ENCODE measurements around the gene LHFPL2. TPM values are rescaled to one million over a fixed set of nuclear protein-coding genes. Genes with fewer than 3 reads are reported as not detected.
A peak's percentile ranks its signal among the peaks of the same experiment; 100 is the strongest.

The LHFPL2 gene
- total and polyA plus RNA-seq, 9 donors = 20.3 to 45.1 (median 27.9) TPM

DNA sequence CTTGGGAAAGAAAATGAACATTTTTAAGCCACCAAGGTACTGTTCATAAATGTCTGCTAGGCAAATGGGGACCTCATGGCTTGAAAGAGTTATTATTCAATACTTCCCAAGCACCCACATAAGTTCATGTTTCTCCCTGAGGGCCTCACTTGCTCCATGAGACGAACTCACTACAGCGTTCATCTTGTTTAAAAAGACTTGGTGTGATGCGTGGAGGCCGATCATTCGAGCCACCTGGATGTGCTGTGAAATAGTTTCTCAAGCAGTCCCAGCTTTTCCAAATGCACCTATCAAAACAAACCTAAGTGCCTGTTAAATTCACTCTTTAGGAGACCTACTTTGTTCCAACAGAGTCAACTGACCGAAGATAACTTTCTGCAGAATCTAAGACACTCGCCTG is 103.2 kb downstream of the LHFPL2 start:
- H3K4me3 ChIP-seq = no peak overlapping the region
- H3K27me3 ChIP-seq = no peaks in the 10 kb centered on the region
- DNase-seq = no peak
- TF ChIP-seq, protein P1, sequence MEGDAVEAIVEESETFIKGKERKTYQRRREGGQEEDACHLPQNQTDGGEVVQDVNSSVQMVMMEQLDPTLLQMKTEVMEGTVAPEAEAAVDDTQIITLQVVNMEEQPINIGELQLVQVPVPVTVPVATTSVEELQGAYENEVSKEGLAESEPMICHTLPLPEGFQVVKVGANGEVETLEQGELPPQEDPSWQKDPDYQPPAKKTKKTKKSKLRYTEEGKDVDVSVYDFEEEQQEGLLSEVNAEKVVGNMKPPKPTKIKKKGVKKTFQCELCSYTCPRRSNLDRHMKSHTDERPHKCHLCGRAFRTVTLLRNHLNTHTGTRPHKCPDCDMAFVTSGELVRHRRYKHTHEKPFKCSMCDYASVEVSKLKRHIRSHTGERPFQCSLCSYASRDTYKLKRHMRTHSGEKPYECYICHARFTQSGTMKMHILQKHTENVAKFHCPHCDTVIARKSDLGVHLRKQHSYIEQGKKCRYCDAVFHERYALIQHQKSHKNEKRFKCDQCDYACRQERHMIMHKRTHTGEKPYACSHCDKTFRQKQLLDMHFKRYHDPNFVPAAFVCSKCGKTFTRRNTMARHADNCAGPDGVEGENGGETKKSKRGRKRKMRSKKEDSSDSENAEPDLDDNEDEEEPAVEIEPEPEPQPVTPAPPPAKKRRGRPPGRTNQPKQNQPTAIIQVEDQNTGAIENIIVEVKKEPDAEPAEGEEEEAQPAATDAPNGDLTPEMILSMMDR (IDR thresholded peaks at IDR 0.05) = no peak
- TF ChIP-seq POLR2A (IDR thresholded peaks at IDR 0.05) = no peak
- TF ChIP-seq EP300 (IDR thresholded peaks at IDR 0.05) = no peak
- H3K4me1 ChIP-seq (ENCODE audit: insufficient read depth) = peaks cover 21% of the 10 kb centered on the region
- H3K27ac ChIP-seq = no peak overlapping the region
- H3K9me3 ChIP-seq = no peaks in the 10 kb centered on the region
- intact Hi-C loops (cut with DNase I) = loop anchor here in 1 of 4 donors (10.0 kb wide), 1 partner anchor 49 kb away; no protein-coding TSS in a partner anchor
- H3K36me3 ChIP-seq = no peaks in the 10 kb centered on the region
- WGBS, 3 donors = 87 to 98% (median 91%) methylated on average over 7 of the region's 7 CpGs

DNA sequence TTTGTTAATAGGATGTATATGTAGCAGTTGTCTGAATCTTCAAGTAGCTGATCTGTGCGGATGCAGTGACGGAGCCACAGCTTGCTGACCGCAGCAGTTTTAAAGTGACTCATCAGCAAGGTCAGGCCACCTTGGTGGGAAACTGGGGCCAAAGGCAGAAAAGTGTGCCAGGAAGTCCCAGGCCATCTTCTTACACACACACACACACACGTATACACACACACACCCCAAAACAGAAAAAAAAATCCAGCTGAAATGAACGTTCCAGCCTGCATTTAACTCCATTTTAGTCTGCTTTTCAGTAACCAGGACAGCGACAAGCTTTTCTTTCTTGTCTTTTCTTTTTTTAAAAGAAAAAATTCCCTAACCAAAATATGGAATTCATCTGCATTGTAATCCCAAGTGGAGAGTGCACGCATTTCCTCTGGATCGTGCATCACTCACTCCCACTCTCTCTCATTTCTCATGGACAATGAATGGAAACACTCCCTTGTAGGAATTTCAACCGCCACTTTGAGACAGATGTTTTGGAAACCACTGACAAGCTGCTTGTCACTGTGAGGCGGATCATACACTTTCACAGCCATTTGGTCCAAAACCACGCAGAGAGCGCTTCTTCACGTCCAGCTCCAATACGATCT is 103.9 kb downstream of the LHFPL2 start:
- Histone ChIP-seq H3K4me3 (no peak overlapping the region), H3K9me3 (no peaks in the 10 kb centered on the region), H3K27ac (no peak overlapping the region), H3K27me3 (no peaks in the 10 kb centered on the region), H3K4me1 (ENCODE audit: insufficient read depth) (peaks cover 21% of the 10 kb centered on the region), H3K36me3 (no peaks in the 10 kb centered on the region)
- TF ChIP-seq, protein P1 (IDR thresholded peaks at IDR 0.05) = no peak
- TF ChIP-seq EP300 (IDR thresholded peaks at IDR 0.05) = no peak
- TF ChIP-seq POLR2A (IDR thresholded peaks at IDR 0.05) = no peak
- DNase-seq = peak; percentile 51 to 57 (median 54)
- intact Hi-C loops (cut with DNase I) = loop anchor here in 1 of 4 donors (10.0 kb wide), 1 partner anchor 50 kb away; no protein-coding TSS in a partner anchor
- WGBS, 3 donors = 34 to 39% (median 36%) methylated on average over 14 of the region's 14 CpGs

DNA sequence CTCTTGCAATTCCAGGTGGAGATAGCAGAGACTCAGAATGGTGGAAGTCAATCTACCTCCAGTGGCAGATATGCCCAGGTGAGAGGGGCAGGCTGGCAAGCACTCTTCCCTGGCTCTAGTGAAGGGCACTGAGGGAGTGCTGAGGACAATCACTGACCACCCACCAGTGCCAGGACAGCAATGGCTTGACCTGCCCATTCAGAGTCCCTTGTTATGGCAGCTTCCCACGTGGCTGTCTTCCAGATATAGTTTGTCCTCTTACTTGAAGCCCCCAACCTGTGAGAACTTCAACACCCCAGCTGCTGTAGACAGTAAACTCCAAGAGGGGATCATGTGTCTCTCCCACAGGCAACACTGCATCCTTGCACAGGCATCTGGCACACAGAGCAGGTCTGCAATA is 104.7 kb downstream of the LHFPL2 start:
- no peak overlapping the region for H3K4me3 ChIP-seq
- no peak overlapping the region for H3K27ac ChIP-seq
- intact Hi-C loops (cut with DNase I) = loop anchor here in 1 of 4 donors (10.0 kb wide), 1 partner anchor 51 kb away; no protein-coding TSS in a partner anchor
- H3K36me3 ChIP-seq = no peaks in the 10 kb centered on the region
- peaks cover 21% of the 10 kb centered on the region for H3K4me1 ChIP-seq (ENCODE audit: insufficient read depth)
- WGBS, 3 donors = 33 to 65% (median 38%) methylated on average over 1 of the region's 1 CpG
- no peaks in the 10 kb centered on the region for H3K9me3 ChIP-seq
- TF ChIP-seq POLR2A (IDR thresholded peaks at IDR 0.05) (no peak), EP300 (IDR thresholded peaks at IDR 0.05) (no peak)
- TF ChIP-seq, protein P1 (IDR thresholded peaks at IDR 0.05) = no peak
- no peaks in the 10 kb centered on the region for H3K27me3 ChIP-seq
- DNase-seq = peak in 1 of 5 donors; percentile 17

DNA sequence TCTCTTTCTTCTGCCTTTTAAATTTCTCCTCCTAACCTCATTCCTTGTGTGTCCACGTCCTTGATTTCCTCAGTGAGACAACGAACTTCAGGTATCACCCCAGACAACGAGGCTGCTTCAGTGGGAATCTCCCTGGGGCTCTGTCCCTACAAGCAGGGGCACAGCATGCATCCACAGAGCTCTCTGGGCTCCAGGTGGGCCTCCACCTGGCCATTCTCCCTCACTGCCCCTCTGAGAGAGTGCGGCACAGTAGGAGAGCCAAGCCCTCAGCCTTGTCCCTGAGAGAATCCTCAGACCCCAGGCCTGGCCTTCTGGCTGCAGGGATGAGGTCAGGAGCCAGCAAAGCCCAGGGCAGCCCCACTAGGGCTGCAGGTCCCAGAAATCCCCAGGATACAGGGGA is 105.3 kb downstream of the LHFPL2 start:
- Histone ChIP-seq H3K4me3 (no peak overlapping the region), H3K27ac (no peak overlapping the region), H3K36me3 (no peaks in the 10 kb centered on the region), H3K27me3 (no peaks in the 10 kb centered on the region), H3K4me1 (ENCODE audit: insufficient read depth) (peaks cover 18% of the 10 kb centered on the region), H3K9me3 (no peaks in the 10 kb centered on the region)
- 82 to 92% (median 88%) methylated on average over 4 of the region's 4 CpGs for WGBS, 3 donors
- intact Hi-C loops (cut with DNase I) = loop anchor here in 1 of 4 donors (10.0 kb wide), 1 partner anchor 52 kb away; no protein-coding TSS in a partner anchor
- TF ChIP-seq, protein P1 (IDR thresholded peaks at IDR 0.05) = no peak
- no peak for TF ChIP-seq EP300 (IDR thresholded peaks at IDR 0.05)
- peak in 1 of 5 donors; percentile 6 for DNase-seq
